Prostate gland (tissue), 2 donors: ENCODE results near the gene PPP3R2. TPM values are rescaled to one million over a fixed set of nuclear protein-coding genes. Genes with fewer than 3 reads are reported as not detected.

Source experiments
- DNase-seq: peaks from one replicate; pipeline ENCODE4 v3.0.0-alpha.2; 2019; ENCODE audit warnings: low spot score
- H3K27ac ChIP-seq, 2 donors: fragments of 200-600 bp; sonication (generic); 2 replicates each; pipeline ENCODE4 v1.5.1; 2017 to 2019
- H3K27me3 ChIP-seq: fragments of 200-600 bp; sonication (generic); replicated peaks from 2 replicates; pipeline ENCODE4 v1.5.1; 2019; ENCODE audit not compliant: insufficient read depth
- H3K36me3 ChIP-seq, 2 donors: fragments of 200-600 bp; sonication (generic); 1 replicate in 1 of 2; 2 replicates in 1 of 2; pipeline versions ENCODE4 v1.5.1 to v1.8.1; 2017 to 2019
- H3K4me1 ChIP-seq: fragments of 200-600 bp; sonication (generic); replicated peaks from 2 replicates; pipeline ENCODE4 v1.5.1; 2019
- H3K4me3 ChIP-seq, 2 donors: fragments of 200-600 bp; sonication (generic); 2 replicates each; pipeline ENCODE4 v1.5.1; 2017 to 2019
- H3K9me3 ChIP-seq: fragments of 200-600 bp; sonication (generic); 2 replicates; pipeline ENCODE4 v1.5.1; 2017
- CTCF ChIP-seq, 4 experiments: fragments of 200-600 bp in 2 of 4; fragments of 450-650 bp in 2 of 4; sonication (generic) in 2 of 4; IDR thresholded peaks; 1 replicate in 3 of 4; 2 replicates in 1 of 4; pipeline ENCODE4 v1.5.1; 2016 to 2019; ENCODE audit warnings: antibody characterized with exemption in 4 of 4, mild to moderate bottlenecking in 2 of 4, moderate library complexity in 2 of 4
- POLR2A ChIP-seq: fragments of 450-650 bp; IDR thresholded peaks from one replicate; pipeline ENCODE4 v1.6.1; 2016; ENCODE audit warnings: antibody characterized with exemption, mild to moderate bottlenecking
- POLR2AphosphoS5 ChIP-seq: sonication (generic); formaldehyde crosslinking; IDR thresholded peaks from one replicate; pipeline ENCODE4 v1.6.1; 2017; ENCODE audit warnings: antibody characterized with exemption
- WGBS: methylation state at CpG from one replicate; pipeline ENCODE4 v1.1.5; 2018; 5-methylcytosine and 5-hydroxymethylcytosine counted together
- intact Hi-C: fragments of 100-400 bp; cut with DNase I; formaldehyde crosslinking; loops from one replicate; pipeline ENCODE4 v1.14.2; 2022
- total RNA-seq, 2 donors: library from RNA; depleted of rRNA; stranded (reverse); fragments of >200 nt; gene quantifications; one replicate each; pipeline ENCODE4 v1.1.0, GENCODE V29; 2016

PPP3R2 gene
- total RNA-seq, 2 donors from 2014 or later: 3.3 TPM; not detected in 1

GRCh38 chr9:101571114-101571513 is 23.7 kb downstream of the PPP3R2 start:
- Histone ChIP-seq H3K36me3 (no peaks in the 10 kb centered on the region), H3K27me3 (no peaks in the 10 kb centered on the region), H3K4me3 (no peak overlapping the region), H3K27ac (no peak overlapping the region), H3K4me1 (no peaks in the 10 kb centered on the region), H3K9me3 (no peaks in the 10 kb centered on the region)
- TF ChIP-seq POLR2A (no peak), CTCF (IDR thresholded peaks at IDR 0.05) (no peak), POLR2AphosphoS5 (no peak)
- 73% methylated on average over 1 of the region's 1 CpG for WGBS
- DNase-seq: no peak
- intact Hi-C loops: no loop called here

GRCh38 chr9:101569741-101570501 is 24.8 kb downstream of the PPP3R2 start:
- TF ChIP-seq CTCF (IDR thresholded peaks at IDR 0.05) (no peak), POLR2AphosphoS5 (no peak), POLR2A (no peak)
- H3K27me3 ChIP-seq: no peaks in the 10 kb centered on the region
- H3K9me3 ChIP-seq: no peaks in the 10 kb centered on the region
- DNase-seq: no peak
- H3K36me3 ChIP-seq: no peaks in the 10 kb centered on the region
- intact Hi-C loops: no loop called here
- no peaks in the 10 kb centered on the region for H3K4me1 ChIP-seq
- no peak overlapping the region for H3K27ac ChIP-seq
- H3K4me3 ChIP-seq: no peak overlapping the region
- WGBS: 82% methylated on average over 5 of the region's 5 CpGs

GRCh38 chr9:101567725-101568350 is 26.9 kb downstream of the PPP3R2 start:
- WGBS: 77% methylated on average over 3 of the region's 3 CpGs

GRCh38 chr9:101566904-101567724 is 27.7 kb downstream of the PPP3R2 start:
- no peaks in the 10 kb centered on the region for H3K9me3 ChIP-seq
- H3K36me3 ChIP-seq: peaks cover 0 to 7% of the 10 kb centered on the region in 2 donors
- no peak overlapping the region for H3K4me3 ChIP-seq
- peak; percentile 32 for DNase-seq
- no peaks in the 10 kb centered on the region for H3K4me1 ChIP-seq
- intact Hi-C loops: no loop called here
- H3K27me3 ChIP-seq: no peaks in the 10 kb centered on the region
- WGBS: 76% methylated on average over 5 of the region's 5 CpGs
- H3K27ac ChIP-seq: peak overlapping the region; percentile 24 to 59
- TF ChIP-seq CTCF (IDR thresholded peaks at IDR 0.05): peak; percentile 15 to 42 (median 34)
- no peak for TF ChIP-seq POLR2AphosphoS5
- TF ChIP-seq POLR2A: no peak

More at GRCh38 chr9:101567725-101568350, 26.9 kb downstream of the PPP3R2 start:
- H3K9me3 ChIP-seq: no peaks in the 10 kb centered on the region
- no peaks in the 10 kb centered on the region for H3K36me3 ChIP-seq
- no peaks in the 10 kb centered on the region for H3K4me1 ChIP-seq
- intact Hi-C loops: no loop called here
- peak overlapping the region in 1 of 2 donors; percentile 59 for H3K27ac ChIP-seq
- H3K27me3 ChIP-seq: no peaks in the 10 kb centered on the region
- no peak for TF ChIP-seq CTCF (IDR thresholded peaks at IDR 0.05)
- no peak for TF ChIP-seq POLR2A
- peak; percentile 57 for TF ChIP-seq POLR2AphosphoS5
- H3K4me3 ChIP-seq: no peak overlapping the region
- peak; percentile 9 for DNase-seq
